Retinal pigment epithelial cell (primary cell): ENCODE results near the gene KIR3DL3.
"Not testable (repeated sequence)": the region's sequence is repeated elsewhere in the genome, so short reads cannot be mapped to it uniquely, and the experiment has no call there.

Experiments
- DNase-seq: peaks from one replicate; pipeline ENCODE4 v3.0.0-alpha.2; 2010; ENCODE audit warnings: low read depth
- H3K4me3 ChIP-seq: 2 replicates; pipeline ENCODE4 v1.5.1; 2011; ENCODE audit warnings: mild to moderate bottlenecking, low read length, control low read depth, moderate library complexity

The KIR3DL3 gene

DNA sequence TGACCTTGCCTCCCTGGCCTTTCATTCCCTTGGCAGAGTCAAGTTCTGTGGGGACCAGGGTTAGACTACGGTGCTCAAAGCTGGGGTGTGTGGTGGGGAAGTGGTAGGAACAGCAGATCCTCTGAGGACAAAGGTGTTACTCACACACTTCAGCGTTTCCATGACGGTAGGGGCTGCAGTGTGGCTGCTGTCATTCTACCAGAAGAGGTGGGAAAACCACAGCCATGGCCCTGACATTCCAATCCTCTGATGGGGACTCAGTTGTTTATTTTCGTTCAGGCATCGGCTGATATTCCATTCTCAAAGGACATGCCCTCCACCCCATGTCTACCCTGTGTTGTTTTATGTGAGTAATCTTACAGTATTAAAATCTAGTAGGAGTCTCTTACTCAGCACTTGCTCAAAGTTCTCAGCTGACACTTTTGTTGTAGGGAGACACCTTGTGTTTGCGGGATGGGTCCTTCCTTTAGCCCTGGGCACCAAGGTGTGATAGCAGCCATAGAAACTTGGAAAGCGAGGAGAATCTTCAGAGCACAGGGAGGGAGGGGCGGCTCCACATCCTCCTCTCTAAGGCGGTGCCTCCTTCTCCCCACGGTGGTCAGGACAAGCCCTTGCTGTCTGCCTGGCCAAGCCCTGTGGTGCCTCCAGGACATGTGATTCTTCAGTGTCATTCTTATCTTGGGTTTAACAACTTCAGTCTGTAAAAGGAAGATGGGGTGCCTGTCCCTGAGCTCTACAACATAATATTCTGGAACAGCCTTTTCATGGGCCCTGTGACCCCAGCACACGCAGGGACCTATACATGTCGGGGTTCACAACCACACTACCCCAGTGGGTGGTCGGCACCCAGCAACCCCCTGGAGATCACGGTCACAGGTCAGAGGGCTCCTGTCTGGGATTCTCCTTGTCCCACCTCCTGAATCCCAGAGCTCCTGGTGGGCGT lies 47.0 kb downstream of the KIR3DL3 start:
- not testable (repeated sequence) for DNase-seq, H3K4me3 ChIP-seq

GRCh38 chr19:54772666-54773065 lies 48.4 kb downstream of the KIR3DL3 start:
- H3K4me3 ChIP-seq, DNase-seq: not testable (repeated sequence)

GRCh38 chr19:54775095-54775815 lies 51.0 kb downstream of the KIR3DL3 start:
- H3K4me3 ChIP-seq, DNase-seq: not testable (repeated sequence)

DNA sequence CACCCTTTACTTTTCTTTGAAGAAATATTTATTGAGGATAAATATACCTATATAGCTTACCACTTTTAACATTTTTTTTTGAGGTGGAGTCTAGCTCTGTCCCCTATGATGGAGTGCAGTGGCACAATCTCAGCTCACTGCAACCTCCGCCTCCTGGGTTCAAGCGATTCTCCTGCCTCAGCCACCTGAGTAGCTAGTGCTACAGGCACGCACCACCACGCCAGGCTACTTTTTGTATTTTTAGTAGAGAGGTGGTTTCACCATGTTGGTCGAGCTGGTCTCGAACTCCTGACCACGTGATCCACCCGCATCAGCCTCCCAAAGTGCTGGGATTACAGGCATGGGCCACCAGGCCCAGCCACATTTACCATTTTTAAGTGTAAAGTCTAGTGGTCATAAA lies 51.6 kb downstream of the KIR3DL3 start:
- not testable (repeated sequence) for DNase-seq, H3K4me3 ChIP-seq

GRCh38 chr19:54777851-54778250 lies 53.6 kb downstream of the KIR3DL3 start:
- DNase-seq = not testable (repeated sequence)

DNA sequence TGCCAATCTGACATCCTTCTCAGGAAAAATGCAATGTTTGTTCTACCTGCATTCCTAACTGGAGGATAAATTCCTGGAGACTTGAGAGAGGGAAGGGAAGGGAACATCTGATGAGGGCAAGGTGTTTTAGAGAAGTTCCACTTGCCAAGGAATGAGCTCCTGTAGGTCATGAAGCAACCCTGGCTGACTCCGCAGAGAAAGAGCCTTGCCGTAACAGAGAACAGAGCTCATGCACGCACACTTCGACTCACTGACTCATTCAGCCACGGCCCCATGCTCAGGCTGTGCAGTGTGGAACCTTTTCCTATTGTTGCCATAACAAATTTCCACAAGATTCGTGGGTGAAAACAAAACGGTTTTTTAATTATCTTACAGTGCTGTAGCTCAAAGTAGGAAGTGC lies 54.7 kb downstream of the KIR3DL3 start:
- DNase-seq, H3K4me3 ChIP-seq: not testable (repeated sequence)

More at GRCh38 chr19:54777851-54778250, 53.6 kb downstream of the KIR3DL3 start:
- not testable (repeated sequence) for H3K4me3 ChIP-seq

DNA sequence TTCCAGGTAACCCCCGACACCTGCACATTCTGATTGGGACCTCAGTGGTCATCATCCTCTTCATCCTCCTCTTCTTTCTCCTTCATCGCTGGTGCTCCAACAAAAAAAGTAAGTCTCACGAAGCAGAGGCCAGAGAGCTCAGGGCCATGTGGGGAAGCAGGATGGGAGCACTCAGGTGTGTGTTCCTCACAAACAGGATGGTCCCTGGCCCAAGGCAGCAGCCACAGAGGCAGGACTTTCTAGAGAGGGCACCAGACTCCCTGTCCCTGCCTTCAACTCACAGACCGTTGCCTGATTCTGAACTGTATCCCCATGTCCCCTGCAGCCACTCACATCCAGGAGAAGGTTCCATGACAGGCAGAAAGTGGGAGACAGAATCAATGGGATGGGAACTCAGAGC lies 58.7 kb downstream of the KIR3DL3 start:
- H3K4me3 ChIP-seq, DNase-seq: not testable (repeated sequence)
